Right lobe of liver (tissue), 6 donors: Measurements from ENCODE around the gene HDAC9. TPM values are rescaled to one million over a fixed set of nuclear protein-coding genes. Genes with fewer than 3 reads are reported as not detected.
A peak's percentile ranks its signal among the peaks of the same experiment; 100 is the strongest.

Source experiments
- ATAC-seq, 4 donors: fragments of 200-7000 bp; cut with Tn5 transposase; one replicate each; pipeline ENCODE4 v1.9.1; 2020; ENCODE audit warnings: mild to moderate bottlenecking in 4 of 4, moderate library complexity in 4 of 4
- DNase-seq, 3 donors: peaks; one replicate each; pipeline ENCODE4 v3.0.0-alpha.2; 2020
- H3K27ac ChIP-seq, 3 donors: fragments of 200-600 bp; one replicate each; pipeline ENCODE4 v1.8.0; 2022
- H3K27me3 ChIP-seq, 2 donors: fragments of 200-600 bp; one replicate each; pipeline ENCODE4 v1.8.0; 2022
- H3K36me3 ChIP-seq, 4 donors: fragments of 200-600 bp; sonication (generic) in 1 of 4; one replicate each; pipeline versions ENCODE4 v1.5.1 to v1.8.0; 2017 to 2022; ENCODE audit warnings: control low read depth in 1 of 4
- H3K4me1 ChIP-seq, 4 donors: fragments of 200-600 bp; sonication (generic) in 1 of 4; one replicate each; pipeline versions ENCODE4 v1.5.1 to v1.8.0; 2017 to 2022; ENCODE audit warnings: control low read depth in 1 of 4
- H3K4me3 ChIP-seq, 3 donors: fragments of 200-600 bp; one replicate each; pipeline ENCODE4 v1.8.0; 2022
- H3K9me3 ChIP-seq, 4 donors: fragments of 200-600 bp; sonication (generic) in 1 of 4; one replicate each; pipeline versions ENCODE4 v1.5.1 to v1.8.0; 2017 to 2022; ENCODE audit warnings: control low read depth in 1 of 4
- POLR2A ChIP-seq: fragments of 450-650 bp; IDR thresholded peaks from one replicate; pipeline ENCODE4 v1.6.1; 2017; ENCODE audit warnings: antibody characterized with exemption, mild to moderate bottlenecking
- WGBS: methylation state at CpG from one replicate; pipeline ENCODE4 v1.1.6; 2018; ENCODE audit warnings: low coverage, low lambda C conversion rate; ENCODE audit not compliant: insufficient coverage; ENCODE audit errors: missing lambda C conversion rate; 5-methylcytosine and 5-hydroxymethylcytosine counted together
- intact Hi-C, 2 donors: fragments of 100-400 bp; cut with DNase I; formaldehyde crosslinking; loops; one replicate each; pipeline versions ENCODE4 v1.11.2 to v1.14.1; 2022
- total RNA-seq, 6 experiments: library from RNA; depleted of rRNA in 2 of 6; stranded (reverse); fragments of >200 nt in 2 of 6; fragmentation: NEBNext Ultra II Directional in 3 of 6; extraction: Animal tissue kit (Norgen Biotek cat#: 25700) in 3 of 6; gene quantifications; one replicate each; pipeline versions ENCODE4 v1.1.0 to v1.2.4, GENCODE V29; 2016 to 2023
- TF ChIP-seq, protein P1 (sequence below), 4 donors: fragments of 200-600 bp in 3 of 4; fragments of 450-650 bp in 1 of 4; IDR thresholded peaks; one replicate each; pipeline versions ENCODE4 v1.5.1 to v1.8.0; 2016 to 2022; ENCODE audit warnings: antibody characterized with exemption in 4 of 4, mild to moderate bottlenecking in 2 of 4
- donor health status: DM: no; HTN: yes; CAD: no.
- donor health status: DM: no; HTN: no; CAD: no.
- donor health status: DM: no; HTN: no; CAD: no.
- donor health status: DM: no; HTN: yes; CAD: no.
- donor health status: DM: no; HTN: yes; CAD: no.

Gene HDAC9
- total RNA-seq, 6 experiments from 2014 or later, result 1.0 to 4.1 (median 2.5) TPM

DNA sequence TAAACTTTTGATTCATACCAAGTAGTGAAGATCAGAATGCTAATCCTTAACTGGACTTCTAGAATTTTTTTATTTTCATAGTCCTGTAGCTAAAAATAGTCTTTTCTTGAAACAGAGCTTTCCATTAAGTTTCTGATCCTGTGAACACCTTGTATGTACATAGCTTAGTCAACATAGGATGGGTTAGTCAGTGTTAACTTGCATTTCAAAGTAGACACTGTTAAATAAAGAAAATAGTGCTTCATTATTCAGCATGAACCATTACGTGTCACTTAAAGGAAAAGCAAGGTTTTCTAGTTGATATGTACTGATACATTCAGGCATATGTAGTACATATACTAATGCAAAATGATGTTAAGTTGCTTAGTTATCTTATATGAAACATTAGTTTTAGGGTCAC lies 7.5 kb upstream of the HDAC9 start:
- 75% methylated on average over 1 of the region's 1 CpG for WGBS
- ATAC-seq, result no peak
- no peaks in the 10 kb centered on the region for H3K36me3 ChIP-seq
- no peaks in the 10 kb centered on the region for H3K9me3 ChIP-seq
- intact Hi-C loops, result no loop called here
- H3K4me1 ChIP-seq, result no peaks in the 10 kb centered on the region
- no peak for DNase-seq
- H3K4me3 ChIP-seq, result no peak overlapping the region
- H3K27ac ChIP-seq, result no peak overlapping the region
- H3K27me3 ChIP-seq, result no peaks in the 10 kb centered on the region
- TF ChIP-seq, protein P1, sequence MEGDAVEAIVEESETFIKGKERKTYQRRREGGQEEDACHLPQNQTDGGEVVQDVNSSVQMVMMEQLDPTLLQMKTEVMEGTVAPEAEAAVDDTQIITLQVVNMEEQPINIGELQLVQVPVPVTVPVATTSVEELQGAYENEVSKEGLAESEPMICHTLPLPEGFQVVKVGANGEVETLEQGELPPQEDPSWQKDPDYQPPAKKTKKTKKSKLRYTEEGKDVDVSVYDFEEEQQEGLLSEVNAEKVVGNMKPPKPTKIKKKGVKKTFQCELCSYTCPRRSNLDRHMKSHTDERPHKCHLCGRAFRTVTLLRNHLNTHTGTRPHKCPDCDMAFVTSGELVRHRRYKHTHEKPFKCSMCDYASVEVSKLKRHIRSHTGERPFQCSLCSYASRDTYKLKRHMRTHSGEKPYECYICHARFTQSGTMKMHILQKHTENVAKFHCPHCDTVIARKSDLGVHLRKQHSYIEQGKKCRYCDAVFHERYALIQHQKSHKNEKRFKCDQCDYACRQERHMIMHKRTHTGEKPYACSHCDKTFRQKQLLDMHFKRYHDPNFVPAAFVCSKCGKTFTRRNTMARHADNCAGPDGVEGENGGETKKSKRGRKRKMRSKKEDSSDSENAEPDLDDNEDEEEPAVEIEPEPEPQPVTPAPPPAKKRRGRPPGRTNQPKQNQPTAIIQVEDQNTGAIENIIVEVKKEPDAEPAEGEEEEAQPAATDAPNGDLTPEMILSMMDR (IDR thresholded peaks at IDR 0.05), result no peak
- no peak for TF ChIP-seq POLR2A

GRCh38 chr7:18489624-18490023 lies 5.9 kb upstream of the HDAC9 start:
- 75% methylated on average over 2 of the region's 2 CpGs for WGBS
- intact Hi-C loops, result no loop called here
- no peaks in the 10 kb centered on the region for H3K4me1 ChIP-seq
- H3K9me3 ChIP-seq, result no peaks in the 10 kb centered on the region
- H3K27ac ChIP-seq, result no peak overlapping the region
- DNase-seq (no peak), ATAC-seq (no peak)
- no peak for TF ChIP-seq POLR2A
- TF ChIP-seq, protein P1 (IDR thresholded peaks at IDR 0.05), result no peak
- H3K4me3 ChIP-seq, result no peak overlapping the region
- H3K27me3 ChIP-seq, result no peaks in the 10 kb centered on the region
- no peaks in the 10 kb centered on the region for H3K36me3 ChIP-seq

DNA sequence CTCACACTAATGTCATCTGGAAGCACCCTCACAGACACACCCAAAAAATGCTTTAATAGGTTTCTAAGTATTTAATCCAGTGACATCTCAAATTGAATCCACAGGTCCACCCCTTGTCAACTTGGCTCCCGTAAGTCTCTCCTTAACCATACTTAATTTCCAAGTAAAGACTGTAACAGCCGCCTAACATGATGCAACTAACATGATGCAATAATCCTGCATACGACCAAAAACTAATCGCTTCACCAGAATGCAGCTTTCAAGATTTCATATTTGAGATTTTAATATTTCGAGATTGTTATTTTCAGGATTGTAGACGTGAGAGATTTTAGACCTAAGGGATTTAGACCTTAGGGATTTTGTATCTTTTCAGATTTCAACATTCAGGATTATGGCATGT lies 3.7 kb upstream of the HDAC9 start:
- no peaks in the 10 kb centered on the region for H3K27me3 ChIP-seq
- no peak for TF ChIP-seq POLR2A
- TF ChIP-seq, protein P1 (IDR thresholded peaks at IDR 0.05), result no peak
- intact Hi-C loops, result no loop called here
- H3K4me1 ChIP-seq, result no peaks in the 10 kb centered on the region
- DNase-seq (no peak), ATAC-seq (no peak)
- H3K36me3 ChIP-seq, result no peaks in the 10 kb centered on the region
- no peak overlapping the region for H3K4me3 ChIP-seq
- no peaks in the 10 kb centered on the region for H3K9me3 ChIP-seq
- no peak overlapping the region for H3K27ac ChIP-seq
- 39% methylated on average over 6 of the region's 6 CpGs for WGBS

GRCh38 chr7:18494406-18494805 lies 1.1 kb upstream of the HDAC9 start:
- Histone ChIP-seq H3K9me3 (no peaks in the 10 kb centered on the region), H3K36me3 (no peaks in the 10 kb centered on the region), H3K4me1 (no peaks in the 10 kb centered on the region), H3K27me3 (no peaks in the 10 kb centered on the region), H3K4me3 (no peak overlapping the region), H3K27ac (no peak overlapping the region)
- WGBS, result 63% methylated on average over 3 of the region's 3 CpGs
- intact Hi-C loops, result no loop called here
- TF ChIP-seq POLR2A, result no peak
- TF ChIP-seq, protein P1 (IDR thresholded peaks at IDR 0.05), result no peak
- no peak for ATAC-seq
- DNase-seq, result no peak

GRCh38 chr7:18494821-18495408 lies 634 bp upstream of the HDAC9 start:
- intact Hi-C loops, result no loop called here
- ATAC-seq, result peak in 1 of 4 donors; percentile 20
- Histone ChIP-seq H3K4me3 (no peak overlapping the region), H3K4me1 (no peaks in the 10 kb centered on the region), H3K9me3 (no peaks in the 10 kb centered on the region), H3K27me3 (no peaks in the 10 kb centered on the region), H3K36me3 (no peaks in the 10 kb centered on the region), H3K27ac (no peak overlapping the region)
- 44% methylated on average over 3 of the region's 3 CpGs for WGBS
- TF ChIP-seq, protein P1 (IDR thresholded peaks at IDR 0.05), result no peak
- TF ChIP-seq POLR2A, result no peak
- DNase-seq, result no peak
